HK-2 (cell line): ENCODE results near the gene GDF3.
"Not testable (repeated sequence)": the region's sequence is repeated elsewhere in the genome, so short reads cannot be mapped to it uniquely, and the experiment has no call there.

Experiments
- DNase-seq: peaks from one replicate; pipeline ENCODE4 v3.0.0-alpha.2; 2018; ENCODE audit not compliant: unreplicated experiment

The GDF3 gene

GRCh38 chr12:7695566-7696197 is at the start of gene GDF3:
Gene GDF3 (minus strand): TSS chr12:7695775. CDS start chr12:7695728, 47 bp downstream.
- no peak for DNase-seq

GRCh38 chr12:7732993-7733392 is 37.4 kb upstream of the GDF3 start:
- DNase-seq: no peak

- DNase-seq: no peak
Measured at GRCh38 chr12:7731486-7731885, 35.9 kb upstream of the GDF3 start.

- not testable (repeated sequence) for DNase-seq
Measured at GRCh38 chr12:7730984-7731383, 35.4 kb upstream of the GDF3 start.

GRCh38 chr12:7729746-7730145 is 34.2 kb upstream of the GDF3 start:
- no peak for DNase-seq

- no peak for DNase-seq
Measured at GRCh38 chr12:7723926-7724325, 28.4 kb upstream of the GDF3 start.

- DNase-seq: no peak
Measured at GRCh38 chr12:7719946-7720730, 24.6 kb upstream of the GDF3 start.

- no peak for DNase-seq
Measured at GRCh38 chr12:7716381-7716780, 20.8 kb upstream of the GDF3 start.

- no peak for DNase-seq
Measured at GRCh38 chr12:7712841-7713442, 17.4 kb upstream of the GDF3 start.

- DNase-seq: no peak
Measured at GRCh38 chr12:7711133-7711532, 15.6 kb upstream of the GDF3 start, which contains the start of gene DPPA3. Gene DPPA3 (plus strand): TSS chr12:7711433. CDS start chr12:7711571, 138 bp downstream.

GRCh38 chr12:7709969-7710675 is 14.5 kb upstream of the GDF3 start:
- DNase-seq: no peak

GRCh38 chr12:7705846-7706245 is 10.3 kb upstream of the GDF3 start:
- DNase-seq: no peak

- DNase-seq: no peak
Measured at GRCh38 chr12:7695237-7695560, 376 bp downstream of the GDF3 start.

- DNase-seq: no peak
Measured at GRCh38 chr12:7694556-7695236, 879 bp downstream of the GDF3 start.

GRCh38 chr12:7693793-7694192 is 1.8 kb downstream of the GDF3 start:
- DNase-seq: no peak

GRCh38 chr12:7681535-7681934 is 14.0 kb downstream of the GDF3 start:
- no peak for DNase-seq

GRCh38 chr12:7679251-7680045 is 16.1 kb downstream of the GDF3 start:
- no peak for DNase-seq

GRCh38 chr12:7678744-7679143 is 16.8 kb downstream of the GDF3 start:
- DNase-seq: no peak

GRCh38 chr12:7677432-7677888 is 18.1 kb downstream of the GDF3 start:
- DNase-seq: not testable (repeated sequence)

GRCh38 chr12:7675455-7675854 is 20.1 kb downstream of the GDF3 start:
- DNase-seq: not testable (repeated sequence)

GRCh38 chr12:7668171-7668570 is 27.4 kb downstream of the GDF3 start:
- no peak for DNase-seq
